Endothelial cell (in vitro differentiated cells): Measurements from ENCODE around the gene TRPV2. TPM values are rescaled to one million over a fixed set of nuclear protein-coding genes. Genes with fewer than 3 reads are reported as not detected.

ENCODE experiments used
- DNase-seq: peaks from one replicate; pipeline ENCODE4 v3.0.0; 2021; ENCODE audit warnings: low spot score
- H3K27ac Mint-ChIP-seq: one replicate; pipeline ENCODE4 v1.8.0; 2021; ENCODE audit warnings: mixed read lengths, inconsistent platforms; ENCODE audit not compliant: unreplicated experiment
- H3K27me3 Mint-ChIP-seq: one replicate; pipeline ENCODE4 v1.8.0; 2021; ENCODE audit warnings: mild to moderate bottlenecking, moderate library complexity, mixed read lengths, inconsistent platforms; ENCODE audit not compliant: unreplicated experiment
- H3K36me3 Mint-ChIP-seq: one replicate; pipeline ENCODE4 v1.8.0; 2021; ENCODE audit warnings: mild to moderate bottlenecking, low read depth, mixed read lengths, inconsistent platforms; ENCODE audit not compliant: unreplicated experiment
- H3K4me1 Mint-ChIP-seq: one replicate; pipeline ENCODE4 v1.8.0; 2021; ENCODE audit warnings: mild to moderate bottlenecking, mixed read lengths, inconsistent platforms; ENCODE audit not compliant: unreplicated experiment
- H3K4me3 Mint-ChIP-seq: one replicate; pipeline ENCODE4 v1.8.0; 2021; ENCODE audit warnings: mild to moderate bottlenecking, mixed read lengths, inconsistent platforms; ENCODE audit not compliant: unreplicated experiment
- H3K9me3 Mint-ChIP-seq: one replicate; pipeline ENCODE4 v1.8.0; 2021; ENCODE audit warnings: mixed read lengths, inconsistent platforms; ENCODE audit not compliant: unreplicated experiment
- CTCF ChIP-seq: fragments of 200-600 bp; sonication (generic); IDR thresholded peaks from one replicate; pipeline ENCODE4 v1.5.0; 2021; ENCODE audit warnings: antibody characterized with exemption; ENCODE audit not compliant: unreplicated experiment
- total RNA-seq: library from RNA; stranded (reverse); fragmentation: NEBNext Ultra II Directional; extraction: Animal tissue kit (Norgen Biotek cat#: 25700); gene quantifications from one replicate; pipeline ENCODE4 v1.2.1, GENCODE V29; 2021; ENCODE audit not compliant: unreplicated experiment

Gene TRPV2
- total RNA-seq, 1 donor from 2014 or later: 4.8 TPM

GRCh38 chr17:16477255-16477654 is 61.9 kb downstream of the TRPV2 start:
- peaks cover 5% of the 10 kb centered on the region for H3K27me3 Mint-ChIP-seq
- no peak overlapping the region for H3K27ac Mint-ChIP-seq
- H3K36me3 Mint-ChIP-seq: no peaks in the 10 kb centered on the region
- no peak for TF ChIP-seq CTCF
- no peaks in the 10 kb centered on the region for H3K4me1 Mint-ChIP-seq
- H3K4me3 Mint-ChIP-seq: no peak overlapping the region
- no peaks in the 10 kb centered on the region for H3K9me3 Mint-ChIP-seq
- no peak for DNase-seq

GRCh38 chr17:16477666-16478065 is 62.3 kb downstream of the TRPV2 start:
- Mint-ChIP-seq H3K27ac (no peak overlapping the region), H3K9me3 (no peaks in the 10 kb centered on the region), H3K36me3 (no peaks in the 10 kb centered on the region), H3K4me3 (no peak overlapping the region), H3K4me1 (no peaks in the 10 kb centered on the region), H3K27me3 (peaks cover 5% of the 10 kb centered on the region)
- DNase-seq: no peak
- no peak for TF ChIP-seq CTCF

- no peaks in the 10 kb centered on the region for H3K9me3 Mint-ChIP-seq
- H3K27ac Mint-ChIP-seq: no peak overlapping the region
- H3K36me3 Mint-ChIP-seq: no peaks in the 10 kb centered on the region
- peaks cover 5% of the 10 kb centered on the region for H3K27me3 Mint-ChIP-seq
- no peaks in the 10 kb centered on the region for H3K4me1 Mint-ChIP-seq
- TF ChIP-seq CTCF: no peak
- DNase-seq: no peak
- H3K4me3 Mint-ChIP-seq: no peak overlapping the region
These were observed 63.3 kb downstream of the TRPV2 start for GRCh38 chr17:16478649-16479048.

- Mint-ChIP-seq H3K4me3 (no peak overlapping the region), H3K9me3 (no peaks in the 10 kb centered on the region), H3K27ac (no peak overlapping the region), H3K27me3 (peaks cover 5% of the 10 kb centered on the region), H3K36me3 (no peaks in the 10 kb centered on the region), H3K4me1 (peaks cover 2% of the 10 kb centered on the region)
- DNase-seq: no peak
- TF ChIP-seq CTCF: no peak
These were observed 63.9 kb downstream of the TRPV2 start for GRCh38 chr17:16479264-16479663.

- Mint-ChIP-seq H3K4me3 (no peak overlapping the region), H3K36me3 (no peaks in the 10 kb centered on the region), H3K4me1 (peaks cover 16% of the 10 kb centered on the region), H3K27ac (no peak overlapping the region), H3K27me3 (peaks cover 4% of the 10 kb centered on the region), H3K9me3 (no peaks in the 10 kb centered on the region)
- TF ChIP-seq CTCF: no peak
- no peak for DNase-seq
These were observed 65.6 kb downstream of the TRPV2 start for GRCh38 chr17:16480995-16481394.
